ENCODE measurements around the gene NTSR1. TPM values are rescaled to one million over a fixed set of nuclear protein-coding genes. Genes with fewer than 3 reads are reported as not detected.
A peak's percentile ranks its signal among the peaks of the same experiment; 100 is the strongest.

Gene NTSR1
- total and polyA plus RNA-seq, 2 of the 8 experiments (the other 6 are each of a cell fraction or from before 2014, with no cell fraction given): 0.53 to 0.89 TPM

DNA sequence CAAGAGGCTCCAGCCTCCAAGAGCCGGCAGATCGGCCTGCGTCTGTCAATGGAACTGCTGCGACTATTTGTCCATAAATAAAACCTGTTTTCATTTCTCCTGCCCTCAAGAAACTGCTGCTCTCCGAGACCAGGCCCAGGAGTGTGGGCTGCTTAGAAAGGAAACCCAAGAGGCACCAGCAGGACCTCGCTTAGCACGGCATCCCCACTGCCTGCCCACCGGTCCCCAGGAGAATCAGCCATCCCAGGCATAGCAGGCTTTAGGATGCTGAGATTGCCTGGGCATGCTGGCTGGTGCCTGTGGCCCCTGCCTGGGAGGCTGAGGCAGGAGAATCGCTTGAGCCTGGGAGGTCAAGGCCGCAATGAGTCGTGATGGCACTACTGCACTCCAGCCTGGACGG is 17.6 kb downstream of the NTSR1 start:
- no peak overlapping the region for H3K4ac ChIP-seq (replicated peaks; ENCODE audit: insufficient read length, low read depth, low read length)
- H3K79me1 ChIP-seq (ENCODE audit: low read depth, low read length): no peaks in the 10 kb centered on the region
- H3K23me2 ChIP-seq (ENCODE audit: low read depth, low read length): no peaks in the 10 kb centered on the region
- DNase-seq (ENCODE audit: low read depth in 1 of 2, low spot score in 2 of 2) (no peak), FAIRE-seq (no peak)
- H2BK15ac ChIP-seq (ENCODE audit: low read length): no peak overlapping the region
- no peak overlapping the region for H2BK5ac ChIP-seq (ENCODE audit: low read depth, low read length)
- no peak overlapping the region for H2BK20ac ChIP-seq (ENCODE audit: low read length)
- no peak overlapping the region for H2AK5ac ChIP-seq (ENCODE audit: low read depth, low read length)
- H3K56ac ChIP-seq (replicated peaks; ENCODE audit: insufficient read length, low read depth, low read length): no peak overlapping the region
- H3K27me3 ChIP-seq (replicated peaks in 1 of 4; ENCODE audit: control insufficient read depth in 3 of 4, extremely low read depth in 1 of 4, insufficient read depth in 3 of 4, low read length in 3 of 4): no peaks in the 10 kb centered on the region; a peak in 1 of 7 replicates
- POLR2A ChIA-PET (ENCODE audit: partially characterized antibody): no interaction called here
- no peak overlapping the region for H3K4me2 ChIP-seq (ENCODE audit: insufficient read depth in 1 of 2, low read depth in 2 of 2, low read length in 2 of 2)
- H3K4me1 ChIP-seq (replicated peaks in 1 of 4; ENCODE audit: control insufficient read depth in 3 of 4, insufficient read depth in 4 of 4, low read length in 3 of 4): no peaks in the 10 kb centered on the region
- H4K20me1 ChIP-seq (replicated peaks in 1 of 2; ENCODE audit: control insufficient read depth in 1 of 2, insufficient read depth in 2 of 2, low read length in 2 of 2): no peaks in the 10 kb centered on the region
- no peak overlapping the region for H3K27ac ChIP-seq (ENCODE audit: low read depth, low read length)
- H3K23ac ChIP-seq (ENCODE audit: insufficient read length): no peak overlapping the region
- CTCF ChIA-PET (ENCODE audit: partially characterized antibody): interaction anchor here (1.5 kb wide), 2 partner anchors 10 to 19 kb away, joined by 4 read pairs; no protein-coding TSS in a partner anchor
- no peak overlapping the region for H3K14ac ChIP-seq (ENCODE audit: insufficient read length)
- H4K8ac ChIP-seq (ENCODE audit: extremely low read depth, insufficient read depth, low read length): peak overlapping the region; percentile 28; the same call in 1 of the 2 replicates
- H4K5ac ChIP-seq (ENCODE audit: insufficient read length, low read depth, low read length): no peak overlapping the region
- no peak overlapping the region for H3K4me3 ChIP-seq (ENCODE audit: extremely low read depth in 1 of 4, insufficient read depth in 2 of 4, low read depth in 3 of 4, low read length in 4 of 4)
- H3K79me2 ChIP-seq (ENCODE audit: control insufficient read depth in 1 of 2, insufficient read depth in 2 of 2, low read length in 2 of 2): no peaks in the 10 kb centered on the region
- H3K9me3 ChIP-seq (ENCODE audit: insufficient read depth in 2 of 2, low read depth in 1 of 2, low read length in 1 of 2): peaks cover 0 to 6% of the 10 kb centered on the region in 2 experiments; a peak in 1 of 4 replicates
- H4K91ac ChIP-seq (replicated peaks; ENCODE audit: insufficient read length, low read length): no peak overlapping the region
- WGBS, 2 experiments (ENCODE audit: extremely low coverage in 1 of 2, insufficient coverage in 1 of 2, insufficient read length in 1 of 2, insufficient replicate concordance in 2 of 2, low coverage in 1 of 2, low lambda C conversion rate in 2 of 2, missing lambda C conversion rate in 1 of 2): 94% methylated on average over 9 of the region's 12 CpGs; no CpG with 5 or more reads in 1 of the 2 experiments
- H3K18ac ChIP-seq (ENCODE audit: extremely low read depth, low read length): no peak overlapping the region
- no peak overlapping the region for H2BK12ac ChIP-seq (ENCODE audit: low read depth, low read length)
- H2BK120ac ChIP-seq (replicated peaks; ENCODE audit: low read depth, low read length): no peak overlapping the region
- H3K9ac ChIP-seq (replicated peaks in 1 of 4; ENCODE audit: extremely low read depth in 1 of 4, low read depth in 3 of 4, low read length in 3 of 4): no peak overlapping the region
- H2AFZ ChIP-seq (ENCODE audit: low read length): no peak overlapping the region
- H3K36me3 ChIP-seq (ENCODE audit: control insufficient read depth in 2 of 4, insufficient read depth in 4 of 4, low read length in 3 of 4): no peaks in the 10 kb centered on the region
- no peak for TF ChIP-seq CEBPB (IDR thresholded peaks at IDR 0.05; ENCODE audit: low read depth, low read length)
- no peak for TF ChIP-seq EZH2 (IDR thresholded peaks at IDR 0.05; ENCODE audit: low read depth, low read length, severe bottlenecking)
- TF ChIP-seq JUND (IDR thresholded peaks at IDR 0.05; ENCODE audit: low read length): no peak
- no peak for TF ChIP-seq BRCA1 (IDR thresholded peaks at IDR 0.05; ENCODE audit: low read depth, low read length)
- TF ChIP-seq, protein P1, sequence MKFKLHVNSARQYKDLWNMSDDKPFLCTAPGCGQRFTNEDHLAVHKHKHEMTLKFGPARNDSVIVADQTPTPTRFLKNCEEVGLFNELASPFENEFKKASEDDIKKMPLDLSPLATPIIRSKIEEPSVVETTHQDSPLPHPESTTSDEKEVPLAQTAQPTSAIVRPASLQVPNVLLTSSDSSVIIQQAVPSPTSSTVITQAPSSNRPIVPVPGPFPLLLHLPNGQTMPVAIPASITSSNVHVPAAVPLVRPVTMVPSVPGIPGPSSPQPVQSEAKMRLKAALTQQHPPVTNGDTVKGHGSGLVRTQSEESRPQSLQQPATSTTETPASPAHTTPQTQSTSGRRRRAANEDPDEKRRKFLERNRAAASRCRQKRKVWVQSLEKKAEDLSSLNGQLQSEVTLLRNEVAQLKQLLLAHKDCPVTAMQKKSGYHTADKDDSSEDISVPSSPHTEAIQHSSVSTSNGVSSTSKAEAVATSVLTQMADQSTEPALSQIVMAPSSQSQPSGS (IDR thresholded peaks at IDR 0.05; ENCODE audit: low read length): no peak
- TF ChIP-seq CBX5 (IDR thresholded peaks at IDR 0.05; ENCODE audit: low read depth, low read length): no peak
- TF ChIP-seq KDM5A (IDR thresholded peaks at IDR 0.05; ENCODE audit: low read length): no peak
- no peak for TF ChIP-seq KDM1A (IDR thresholded peaks at IDR 0.05; ENCODE audit: borderline replicate concordance, low read length)
- no peak for TF ChIP-seq CHD1 (IDR thresholded peaks at IDR 0.05; ENCODE audit: low read depth, low read length)
- TF ChIP-seq CBX8 (IDR thresholded peaks at IDR 0.05; ENCODE audit: borderline replicate concordance, low read depth, low read length): no peak
- TF ChIP-seq, protein P2, sequence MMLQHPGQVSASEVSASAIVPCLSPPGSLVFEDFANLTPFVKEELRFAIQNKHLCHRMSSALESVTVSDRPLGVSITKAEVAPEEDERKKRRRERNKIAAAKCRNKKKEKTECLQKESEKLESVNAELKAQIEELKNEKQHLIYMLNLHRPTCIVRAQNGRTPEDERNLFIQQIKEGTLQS (IDR thresholded peaks at IDR 0.05; ENCODE audit: insufficient read depth, low read depth, low read length): no peak
